MM.1S (cell line): ENCODE data around the gene SLC38A10.
"Not testable (repeated sequence)": the region's sequence is repeated elsewhere in the genome, so short reads cannot be mapped to it uniquely, and the experiment has no call there.

ENCODE experiments used
- DNase-seq: peaks from one replicate; pipeline ENCODE4 v3.0.0-alpha.2; 2015
- H2AFZ ChIP-seq: fragments of 300-600 bp; sonication (generic); 2 replicates; pipeline ENCODE4 v1.6.0; 2016; ENCODE audit warnings: antibody characterized with exemption, low read length
- H3F3A ChIP-seq: fragments of 300-600 bp; sonication (generic); 2 replicates; pipeline ENCODE4 v1.6.1; 2016; ENCODE audit warnings: mild to moderate bottlenecking, antibody characterized with exemption, low read length, moderate library complexity, mixed read lengths; ENCODE audit not compliant: insufficient read depth
- H3K27ac ChIP-seq: fragments of 300-600 bp; sonication (generic); 2 replicates; pipeline ENCODE4 v1.5.1; 2016; ENCODE audit warnings: mild to moderate bottlenecking, low read length
- H3K27me3 ChIP-seq: fragments of 300-600 bp; sonication (generic); replicated peaks from 2 replicates; pipeline ENCODE4 v1.6.0; 2016; ENCODE audit warnings: low read length; ENCODE audit not compliant: insufficient read depth
- H3K36me3 ChIP-seq: fragments of 300-600 bp; sonication (generic); replicated peaks from 2 replicates; pipeline ENCODE4 v1.6.1; 2016; ENCODE audit warnings: mild to moderate bottlenecking, low read length, mixed read lengths; ENCODE audit not compliant: insufficient read depth
- H3K4me1 ChIP-seq: fragments of 300-600 bp; sonication (generic); 2 replicates; pipeline ENCODE4 v1.6.1; 2016; ENCODE audit warnings: low read length, mixed read lengths
- H3K4me2 ChIP-seq: fragments of 300-600 bp; sonication (generic); 2 replicates; pipeline ENCODE4 v1.6.0; 2016; ENCODE audit warnings: low read depth, low read length
- H3K4me3 ChIP-seq: fragments of 300-600 bp; sonication (generic); 2 replicates; pipeline ENCODE4 v1.5.1; 2016; ENCODE audit warnings: low read length, mixed read lengths
- H3K79me2 ChIP-seq: fragments of 300-600 bp; sonication (generic); 2 replicates; pipeline ENCODE4 v1.6.1; 2016; ENCODE audit warnings: mixed run types, low read length, mixed read lengths
- H3K9ac ChIP-seq: fragments of 300-600 bp; sonication (generic); 2 replicates; pipeline ENCODE4 v1.6.1; 2016; ENCODE audit warnings: low read length, mixed read lengths
- H3K9me2 ChIP-seq: fragments of 300-600 bp; sonication (generic); replicated peaks from 2 replicates; pipeline ENCODE4 v1.6.1; 2016; ENCODE audit warnings: mild to moderate bottlenecking, low read length, mixed read lengths; ENCODE audit not compliant: insufficient read depth
- H3K9me3 ChIP-seq: fragments of 300-600 bp; sonication (generic); replicated peaks from 2 replicates; pipeline ENCODE4 v1.6.1; 2016; ENCODE audit warnings: mild to moderate bottlenecking, low read length, mixed read lengths; ENCODE audit not compliant: insufficient read depth
- H4K20me1 ChIP-seq: fragments of 300-600 bp; sonication (generic); 2 replicates; pipeline ENCODE4 v1.6.1; 2016; ENCODE audit warnings: mild to moderate bottlenecking, low read length, moderate library complexity, mixed read lengths; ENCODE audit not compliant: insufficient read depth
- CTCF ChIP-seq: fragments of 300-600 bp; sonication (generic); IDR thresholded peaks from 2 replicates; pipeline ENCODE4 v1.5.1; 2016; ENCODE audit warnings: antibody characterized with exemption, low read length, mixed read lengths
- EZH2 ChIP-seq: fragments of 300-600 bp; sonication (generic); optimal IDR thresholded peaks from 2 replicates; pipeline ENCODE3; 2017; ENCODE audit warnings: low read depth, mild to moderate bottlenecking, antibody characterized with exemption, low read length, mixed read lengths
- EZH2phosphoT487 ChIP-seq: fragments of 300-600 bp; sonication (generic); IDR thresholded peaks from 2 replicates; pipeline ENCODE4 v1.6.1; 2018; ENCODE audit warnings: antibody characterized with exemption, low read length

The SLC38A10 gene

GRCh38 chr17:81309140-81309858, 14.2 kb upstream of the SLC38A10 start:
- peak overlapping the region; percentile 51; the same call in 1 of the 2 replicates for H2AFZ ChIP-seq
- no peak for TF ChIP-seq EZH2
- TF ChIP-seq CTCF: peak; percentile 37
- H4K20me1 ChIP-seq: no peaks in the 10 kb centered on the region
- H3K27me3 ChIP-seq: peaks cover 92% of the 10 kb centered on the region
- peak; percentile 55 for DNase-seq
- H3K36me3 ChIP-seq: no peaks in the 10 kb centered on the region
- no peak overlapping the region for H3K4me3 ChIP-seq
- H3K27ac ChIP-seq: no peak overlapping the region
- H3K79me2 ChIP-seq: no peaks in the 10 kb centered on the region
- no peaks in the 10 kb centered on the region for H3K9me3 ChIP-seq
- no peak overlapping the region for H3K9ac ChIP-seq
- no peaks in the 10 kb centered on the region for H3K9me2 ChIP-seq
- no peaks in the 10 kb centered on the region for H3F3A ChIP-seq
- no peaks in the 10 kb centered on the region for H3K4me1 ChIP-seq
- H3K4me2 ChIP-seq: peak overlapping the region; percentile 58; the same call in 1 of the 2 replicates

- peaks cover 92% of the 10 kb centered on the region for H3K27me3 ChIP-seq
- H3K9ac ChIP-seq: not testable (repeated sequence)
These were observed 13.7 kb upstream of the SLC38A10 start for GRCh38 chr17:81308784-81309139.

GRCh38 chr17:81307636-81308560, 12.8 kb upstream of the SLC38A10 start:
- no peaks in the 10 kb centered on the region for H4K20me1 ChIP-seq
- no peaks in the 10 kb centered on the region for H3K9me2 ChIP-seq
- H2AFZ ChIP-seq: no peak overlapping the region
- H3K27ac ChIP-seq: no peak overlapping the region
- no peaks in the 10 kb centered on the region for H3K79me2 ChIP-seq
- TF ChIP-seq EZH2phosphoT487 (no peak), CTCF (no peak), EZH2 (no peak)
- DNase-seq: no peak
- no peaks in the 10 kb centered on the region for H3K36me3 ChIP-seq
- H3F3A ChIP-seq: no peaks in the 10 kb centered on the region
- peaks cover 92% of the 10 kb centered on the region for H3K27me3 ChIP-seq
- H3K4me3 ChIP-seq: no peak overlapping the region
- H3K9me3 ChIP-seq: no peaks in the 10 kb centered on the region
- H3K4me1 ChIP-seq: no peaks in the 10 kb centered on the region
- no peak overlapping the region for H3K9ac ChIP-seq
- H3K4me2 ChIP-seq: no peak overlapping the region

More at GRCh38 chr17:81308784-81309139, 13.7 kb upstream of the SLC38A10 start:
- not testable (repeated sequence) for H3K9me3 ChIP-seq, H3K4me3 ChIP-seq, H3K36me3 ChIP-seq, H3K4me1 ChIP-seq, H3K9me2 ChIP-seq, H3K79me2 ChIP-seq, H3K27ac ChIP-seq, DNase-seq, H2AFZ ChIP-seq, H4K20me1 ChIP-seq, H3F3A ChIP-seq
- H3K4me2 ChIP-seq: peak overlapping the region; percentile 58; the same call in 1 of the 2 replicates
